ENCODE data around the gene TCF7L2. TPM values are rescaled to one million over a fixed set of nuclear protein-coding genes. Genes with fewer than 3 reads are reported as not detected.

Gene TCF7L2
- total RNA-seq, 1 experiment from 2014 or later = 16.1 TPM

- Histone ChIP-seq H3K4me1 (ENCODE audit: insufficient read depth, low read length) (peaks cover 61% of the 10 kb centered on the region), H3K9ac (ENCODE audit: low read length) (peak overlapping the region; percentile 21), H3F3A (ENCODE audit: low read length, unreplicated experiment) (no peaks in the 10 kb centered on the region), H2AFZ (ENCODE audit: low read length) (no peak overlapping the region), H3K79me2 (ENCODE audit: low read length) (peaks cover 90% of the 10 kb centered on the region), H3K27me3 (ENCODE audit: low read length) (no peaks in the 10 kb centered on the region), H3K9me2 (replicated peaks; ENCODE audit: low read length) (no peaks in the 10 kb centered on the region), H3K27ac (ENCODE audit: low read length) (peak overlapping the region; percentile 92), H3K4me2 (ENCODE audit: low read length) (peak overlapping the region; percentile 98), H3K4me3 (ENCODE audit: low read length) (peak overlapping the region; percentile 11; the same call in 1 of the 2 replicates), H4K20me1 (ENCODE audit: low read length) (no peaks in the 10 kb centered on the region; the same call in 1 of the 2 replicates), H3K36me3 (ENCODE audit: low read depth, low read length) (peaks cover 23% of the 10 kb centered on the region), H3K9me3 (ENCODE audit: low read length) (no peaks in the 10 kb centered on the region)
- intact Hi-C loops (cut with micrococcal nuclease) = no loop called here
- no TSS peak for BruUV-seq (replicated peaks)
- ChIA-PET POLR2A (ENCODE audit: unreplicated experiment) (no interaction called here), CTCF (interaction anchor here (0.6 kb wide), 1 partner anchor 488 kb away, joined by 3 read pairs; no protein-coding TSS in a partner anchor)
- no peak for DNase-seq
- no peak for ATAC-seq
- TF ChIP-seq EZH2phosphoT487 (IDR thresholded peaks at IDR 0.05; ENCODE audit: borderline replicate concordance, low read length) (no peak), EZH2 (IDR thresholded peaks at IDR 0.05; ENCODE audit: low read length, unreplicated experiment) (no peak)
Observed at GRCh38 chr10:112960151-112960681, 10.2 kb downstream of the TCF7L2 start.

DNA sequence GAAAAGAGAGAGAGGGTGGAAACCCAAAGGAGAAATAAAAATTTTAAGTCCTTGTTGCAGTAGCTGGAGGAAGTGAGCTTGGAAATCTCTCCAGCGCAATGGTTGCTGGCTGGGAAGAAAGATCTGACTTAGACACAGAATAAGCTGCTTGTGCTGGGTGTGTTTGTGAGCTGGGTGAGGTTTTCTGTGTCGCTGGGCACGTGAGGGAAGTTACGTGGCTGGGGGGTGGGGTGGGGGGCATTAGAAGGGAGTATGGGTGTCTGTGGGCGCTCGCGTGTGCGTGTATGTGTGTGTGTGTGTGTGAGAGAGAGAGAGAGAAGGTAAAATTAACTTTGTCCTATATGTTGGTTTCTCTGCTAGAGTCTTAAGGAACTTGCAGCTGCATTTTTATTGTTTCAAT, 11.6 kb downstream of the TCF7L2 start:
- no peaks in the 10 kb centered on the region for H3K9me3 ChIP-seq (ENCODE audit: low read length)
- POLR2A ChIA-PET (ENCODE audit: unreplicated experiment) = no interaction called here
- ATAC-seq (no peak), DNase-seq (no peak)
- no peaks in the 10 kb centered on the region for H3K27me3 ChIP-seq (ENCODE audit: low read length)
- peaks cover 4% of the 10 kb centered on the region; the same call in 1 of the 2 replicates for H4K20me1 ChIP-seq (ENCODE audit: low read length)
- no peak overlapping the region for H3K4me2 ChIP-seq (ENCODE audit: low read length)
- no TSS peak for BruUV-seq (replicated peaks)
- peaks cover 67% of the 10 kb centered on the region for H3K4me1 ChIP-seq (ENCODE audit: insufficient read depth, low read length)
- H3K27ac ChIP-seq (ENCODE audit: low read length) = no peak overlapping the region
- no peak overlapping the region for H3K9ac ChIP-seq (ENCODE audit: low read length)
- H2AFZ ChIP-seq (ENCODE audit: low read length) = no peak overlapping the region
- CTCF ChIA-PET = no interaction called here
- peaks cover 88% of the 10 kb centered on the region for H3K79me2 ChIP-seq (ENCODE audit: low read length)
- no peak overlapping the region for H3K4me3 ChIP-seq (ENCODE audit: low read length)
- intact Hi-C loops (cut with micrococcal nuclease) = no loop called here
- no peaks in the 10 kb centered on the region for H3F3A ChIP-seq (ENCODE audit: low read length, unreplicated experiment)
- no peaks in the 10 kb centered on the region for H3K9me2 ChIP-seq (replicated peaks; ENCODE audit: low read length)
- H3K36me3 ChIP-seq (ENCODE audit: low read depth, low read length) = peaks cover 27% of the 10 kb centered on the region
- TF ChIP-seq CTCF (conservative IDR thresholded peaks at IDR 0.05; ENCODE audit: low read depth, low read length) (no peak), EZH2 (IDR thresholded peaks at IDR 0.05; ENCODE audit: low read length, unreplicated experiment) (no peak)

DNA sequence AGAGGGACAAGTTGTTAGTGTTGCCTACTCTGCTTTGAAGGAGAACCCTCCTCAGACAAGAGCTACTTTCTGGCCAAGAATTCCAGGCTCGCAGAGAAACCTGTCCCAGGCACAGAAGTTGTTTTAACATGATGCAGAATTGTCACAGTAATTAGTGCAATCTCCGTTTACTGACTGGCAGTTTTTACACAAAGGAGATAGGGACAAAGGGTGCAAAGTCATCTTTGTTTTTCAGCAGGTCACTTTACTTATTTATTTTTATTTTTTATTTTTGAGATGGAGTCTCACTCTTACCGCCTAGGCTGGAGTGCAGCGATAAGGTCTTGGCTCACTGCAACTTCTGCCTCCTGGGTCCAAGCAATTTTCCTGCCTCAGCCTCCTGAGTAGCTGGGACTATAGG, 12.3 kb downstream of the TCF7L2 start:
- DNase-seq (no peak), ATAC-seq (no peak)
- ChIA-PET POLR2A (ENCODE audit: unreplicated experiment) (no interaction called here), CTCF (no interaction called here)
- Histone ChIP-seq H3K9ac (ENCODE audit: low read length) (no peak overlapping the region), H3K9me2 (replicated peaks; ENCODE audit: low read length) (no peaks in the 10 kb centered on the region), H3F3A (ENCODE audit: low read length, unreplicated experiment) (no peaks in the 10 kb centered on the region), H2AFZ (ENCODE audit: low read length) (no peak overlapping the region), H3K36me3 (ENCODE audit: low read depth, low read length) (peaks cover 27% of the 10 kb centered on the region), H4K20me1 (ENCODE audit: low read length) (peaks cover 7% of the 10 kb centered on the region; the same call in 1 of the 2 replicates), H3K4me1 (ENCODE audit: insufficient read depth, low read length) (peaks cover 65% of the 10 kb centered on the region), H3K9me3 (ENCODE audit: low read length) (no peaks in the 10 kb centered on the region), H3K4me3 (ENCODE audit: low read length) (no peak overlapping the region), H3K27ac (ENCODE audit: low read length) (no peak overlapping the region), H3K4me2 (ENCODE audit: low read length) (no peak overlapping the region), H3K27me3 (ENCODE audit: low read length) (no peaks in the 10 kb centered on the region), H3K79me2 (ENCODE audit: low read length) (peaks cover 88% of the 10 kb centered on the region)
- intact Hi-C loops (cut with micrococcal nuclease) = no loop called here
- BruUV-seq (replicated peaks) = no TSS peak
- TF ChIP-seq CTCF (conservative IDR thresholded peaks at IDR 0.05; ENCODE audit: low read depth, low read length) (no peak), EZH2 (IDR thresholded peaks at IDR 0.05; ENCODE audit: low read length, unreplicated experiment) (no peak), EZH2phosphoT487 (IDR thresholded peaks at IDR 0.05; ENCODE audit: borderline replicate concordance, low read length) (no peak)

Measured in PC-3 (cell line).